DOHH2 (cell line): ENCODE measurements around the gene ZNF48.

Source experiments
- H3F3A ChIP-seq: fragments of 200-600 bp; sonication (generic), shearing (Covaris generic); 2 replicates; pipeline ENCODE4 v1.6.0; 2016; ENCODE audit warnings: antibody characterized with exemption, mild to moderate bottlenecking; ENCODE audit not compliant: control insufficient read depth, insufficient read depth
- H3K27ac ChIP-seq: fragments of 200-600 bp; sonication (generic); 2 replicates; pipeline ENCODE4 v1.5.1; 2014; ENCODE audit warnings: low read depth, mild to moderate bottlenecking, low read length, moderate library complexity
- H3K27me3 ChIP-seq: fragments of 200-600 bp; sonication (generic); 2 replicates; pipeline ENCODE4 v1.6.1; 2014; ENCODE audit warnings: mild to moderate bottlenecking, low read length, mixed read lengths; ENCODE audit not compliant: control insufficient read depth
- H3K36me3 ChIP-seq: fragments of 200-600 bp; sonication (generic); 2 replicates; pipeline ENCODE4 v1.6.1; 2014; ENCODE audit warnings: mild to moderate bottlenecking, low read length, moderate library complexity, mixed read lengths; ENCODE audit not compliant: control insufficient read depth
- H3K4me1 ChIP-seq: fragments of 200-600 bp; sonication (generic); 2 replicates; pipeline ENCODE4 v1.6.1; 2014; ENCODE audit warnings: mild to moderate bottlenecking, low read length, mixed read lengths; ENCODE audit not compliant: control insufficient read depth
- H3K4me2 ChIP-seq: fragments of 200-600 bp; sonication (generic); 2 replicates; pipeline ENCODE4 v1.6.0; 2014; ENCODE audit warnings: mild to moderate bottlenecking, low read length, moderate library complexity
- H3K4me3 ChIP-seq: fragments of 200-600 bp; sonication (generic); 2 replicates; pipeline ENCODE4 v1.5.1; 2014; ENCODE audit warnings: mild to moderate bottlenecking, low read length, mixed read lengths
- H3K79me2 ChIP-seq: fragments of 200-600 bp; sonication (generic); 2 replicates; pipeline ENCODE4 v1.6.1; 2014; ENCODE audit warnings: mild to moderate bottlenecking, low read length, mixed read lengths; ENCODE audit not compliant: control insufficient read depth
- H3K9me2 ChIP-seq: fragments of 200-600 bp; sonication (generic); replicated peaks from 2 replicates; pipeline ENCODE4 v1.6.1; 2014; ENCODE audit warnings: mild to moderate bottlenecking, low read length, mixed read lengths; ENCODE audit not compliant: control insufficient read depth
- H3K9me3 ChIP-seq: fragments of 200-600 bp; sonication (generic); 2 replicates; pipeline ENCODE4 v1.6.1; 2014; ENCODE audit warnings: antibody characterized with exemption, low read length, mixed read lengths; ENCODE audit not compliant: control insufficient read depth, insufficient read depth
- H4K20me1 ChIP-seq: fragments of 200-600 bp; sonication (generic); 2 replicates; pipeline ENCODE4 v1.6.0; 2014; ENCODE audit warnings: low read depth, mild to moderate bottlenecking, antibody characterized with exemption, low read length, moderate library complexity; ENCODE audit not compliant: control insufficient read depth, insufficient read depth
- EZH2phosphoT487 ChIP-seq: fragments of 200-600 bp; sonication (generic); IDR thresholded peaks from 2 replicates; pipeline ENCODE4 v1.6.1; 2017; ENCODE audit warnings: borderline replicate concordance, mild to moderate bottlenecking, antibody characterized with exemption, low read length, moderate library complexity, mixed read lengths
- TF ChIP-seq, protein P1 (sequence below): fragments of 200-600 bp; sonication (generic); IDR thresholded peaks from one replicate; pipeline ENCODE4 v1.5.1; 2014; ENCODE audit warnings: antibody characterized with exemption, mild to moderate bottlenecking, low read depth, low read length; ENCODE audit not compliant: poor library complexity, severe bottlenecking

Gene ZNF48

DNA sequence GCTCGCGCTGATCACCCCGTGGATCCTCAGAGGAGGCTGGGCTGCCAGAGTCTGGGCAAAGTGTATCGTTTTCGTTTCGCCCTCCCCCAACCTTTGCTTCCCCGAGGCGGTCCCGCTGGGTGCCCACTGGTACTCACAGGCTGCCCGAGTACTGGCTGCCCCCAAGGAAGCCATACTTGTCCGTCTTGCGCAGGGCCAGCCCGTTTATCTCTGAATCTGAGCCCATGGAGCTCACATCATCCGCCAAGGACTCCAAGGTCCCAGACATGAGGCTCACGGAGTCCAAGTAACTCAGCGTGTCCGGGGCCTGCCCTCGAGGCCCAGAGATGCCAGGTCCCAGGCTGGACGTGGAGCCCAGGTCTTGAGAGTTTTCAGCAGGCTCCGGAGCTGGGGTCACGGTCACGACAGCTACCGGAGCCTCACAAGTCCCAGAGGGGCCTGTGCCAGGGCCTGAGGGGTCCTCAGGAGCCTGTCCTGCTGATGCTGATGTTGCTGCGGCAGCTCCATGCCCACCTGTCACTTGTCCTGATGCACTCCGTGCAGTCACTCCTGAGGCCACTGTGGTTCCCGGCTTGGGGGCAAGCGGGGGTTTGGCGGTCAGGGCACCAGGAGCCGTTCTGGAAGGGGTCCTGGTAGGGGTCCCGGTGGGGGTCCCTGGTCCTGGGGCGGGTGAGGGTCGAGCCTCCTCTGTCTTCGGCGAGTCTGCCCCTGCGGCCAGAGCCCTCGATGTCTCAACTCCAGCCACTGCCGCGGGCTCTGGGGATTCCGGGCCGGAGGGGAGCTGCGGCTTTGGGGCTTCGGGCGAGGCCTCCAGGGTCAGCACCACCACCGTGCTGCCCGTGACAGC lies 25.9 kb upstream of the ZNF48 start:
- Histone ChIP-seq H3K79me2 (peaks cover 56% of the 10 kb centered on the region), H4K20me1 (peaks cover 8% of the 10 kb centered on the region), H3K4me2 (peak overlapping the region; percentile 75), H3K9me2 (no peaks in the 10 kb centered on the region), H3K9me3 (no peaks in the 10 kb centered on the region), H3K27me3 (no peaks in the 10 kb centered on the region), H3K4me3 (peak overlapping the region; percentile 90), H3F3A (no peaks in the 10 kb centered on the region), H3K4me1 (peaks cover 39% of the 10 kb centered on the region), H3K27ac (peak overlapping the region; percentile 28), H3K36me3 (peaks cover 50% of the 10 kb centered on the region)
- TF ChIP-seq EZH2phosphoT487: no peak
- TF ChIP-seq, protein P1, sequence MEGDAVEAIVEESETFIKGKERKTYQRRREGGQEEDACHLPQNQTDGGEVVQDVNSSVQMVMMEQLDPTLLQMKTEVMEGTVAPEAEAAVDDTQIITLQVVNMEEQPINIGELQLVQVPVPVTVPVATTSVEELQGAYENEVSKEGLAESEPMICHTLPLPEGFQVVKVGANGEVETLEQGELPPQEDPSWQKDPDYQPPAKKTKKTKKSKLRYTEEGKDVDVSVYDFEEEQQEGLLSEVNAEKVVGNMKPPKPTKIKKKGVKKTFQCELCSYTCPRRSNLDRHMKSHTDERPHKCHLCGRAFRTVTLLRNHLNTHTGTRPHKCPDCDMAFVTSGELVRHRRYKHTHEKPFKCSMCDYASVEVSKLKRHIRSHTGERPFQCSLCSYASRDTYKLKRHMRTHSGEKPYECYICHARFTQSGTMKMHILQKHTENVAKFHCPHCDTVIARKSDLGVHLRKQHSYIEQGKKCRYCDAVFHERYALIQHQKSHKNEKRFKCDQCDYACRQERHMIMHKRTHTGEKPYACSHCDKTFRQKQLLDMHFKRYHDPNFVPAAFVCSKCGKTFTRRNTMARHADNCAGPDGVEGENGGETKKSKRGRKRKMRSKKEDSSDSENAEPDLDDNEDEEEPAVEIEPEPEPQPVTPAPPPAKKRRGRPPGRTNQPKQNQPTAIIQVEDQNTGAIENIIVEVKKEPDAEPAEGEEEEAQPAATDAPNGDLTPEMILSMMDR: no peak

DNA sequence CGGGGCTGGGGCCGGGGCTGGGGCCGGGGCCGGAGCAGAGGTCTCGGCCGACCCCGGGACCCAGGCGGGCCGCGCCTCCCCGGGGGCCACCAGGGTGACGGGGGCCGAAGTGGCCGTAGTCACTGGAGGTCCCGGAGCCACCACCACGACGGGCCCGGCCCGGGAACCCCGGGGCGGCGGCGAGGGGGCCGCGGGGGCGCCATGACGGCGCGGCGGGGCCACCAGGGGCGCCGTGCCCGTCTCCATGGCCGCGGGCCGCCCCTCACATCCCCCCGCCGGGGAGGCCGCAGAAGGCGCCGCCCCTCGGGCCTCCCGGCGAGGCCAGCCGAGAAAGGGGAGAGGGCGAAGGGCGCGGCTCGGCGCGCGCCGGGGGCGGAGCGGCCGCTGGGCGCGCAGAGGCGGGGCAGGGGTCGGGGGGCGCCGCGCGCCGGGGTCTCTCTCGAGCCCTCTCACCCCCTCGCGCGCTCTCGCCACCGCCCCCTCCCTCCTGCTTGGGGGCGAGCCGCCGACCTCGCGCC lies 25.2 kb upstream of the ZNF48 start:
- H3K79me2 ChIP-seq: peaks cover 49% of the 10 kb centered on the region
- no peaks in the 10 kb centered on the region for H3F3A ChIP-seq
- H3K4me2 ChIP-seq: peak overlapping the region; percentile 75
- peak overlapping the region; percentile 90 for H3K4me3 ChIP-seq
- peak overlapping the region; percentile 28; the same call in 1 of the 2 replicates for H3K27ac ChIP-seq
- H3K36me3 ChIP-seq: peaks cover 43% of the 10 kb centered on the region
- H4K20me1 ChIP-seq: peaks cover 8% of the 10 kb centered on the region
- TF ChIP-seq, protein P1: no peak
- no peak for TF ChIP-seq EZH2phosphoT487
- peaks cover 39% of the 10 kb centered on the region for H3K4me1 ChIP-seq
- H3K27me3 ChIP-seq: no peaks in the 10 kb centered on the region
- no peaks in the 10 kb centered on the region for H3K9me3 ChIP-seq
- no peaks in the 10 kb centered on the region for H3K9me2 ChIP-seq

DNA sequence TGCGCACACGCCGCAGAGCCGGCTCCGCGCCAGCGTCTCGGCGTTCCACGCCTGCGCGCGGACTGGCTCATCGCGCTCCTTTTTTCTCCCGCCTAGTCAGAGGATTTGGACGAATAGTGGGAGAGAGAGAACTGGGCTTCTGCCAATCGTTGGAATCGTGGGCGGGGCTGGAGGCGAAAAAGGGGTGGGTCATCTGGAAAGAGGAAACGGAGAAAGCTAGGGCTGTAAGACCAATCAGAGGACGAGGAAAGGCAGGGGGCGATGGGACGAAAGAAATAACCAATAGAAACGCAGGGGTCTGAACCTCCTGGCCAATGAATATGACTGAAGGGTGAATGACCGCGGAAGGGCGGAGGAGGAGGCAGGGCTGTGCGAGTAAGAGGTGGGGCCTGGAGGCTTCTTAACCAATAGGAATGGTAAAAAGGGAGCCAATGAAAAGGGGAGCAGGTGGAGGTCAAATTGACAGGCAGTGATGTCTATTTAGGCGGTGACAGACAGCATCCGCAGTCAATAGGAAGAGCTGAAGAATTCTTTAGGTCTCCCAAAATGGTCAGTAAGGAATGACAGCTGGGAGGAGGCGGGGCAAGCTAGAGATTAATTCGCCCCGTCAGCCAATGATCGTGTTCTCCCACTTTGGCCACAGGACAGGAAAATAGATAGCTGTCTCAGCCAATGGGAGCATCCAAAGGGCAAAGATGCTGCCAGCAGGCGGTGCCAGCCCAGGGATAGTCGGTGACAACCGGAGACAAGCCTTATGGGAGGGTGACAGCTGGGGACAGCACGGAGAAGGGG lies 24.6 kb upstream of the ZNF48 start, which contains the start of gene TBC1D10B:
TSS of gene TBC1D10B (minus strand) at position 39 of the 792 bp plus-strand sequence. CDS start 311 bp downstream, outside the sequence.
- Histone ChIP-seq H3K36me3 (peaks cover 37% of the 10 kb centered on the region), H3F3A (no peaks in the 10 kb centered on the region), H3K79me2 (peaks cover 43% of the 10 kb centered on the region), H3K9me2 (no peaks in the 10 kb centered on the region), H3K4me2 (peak within 1 kb of the TSS; percentile 95), H3K4me1 (peaks cover 39% of the 10 kb centered on the region), H3K4me3 (peak within 1 kb of the TSS; percentile 90), H3K27ac (peak within 1 kb of the TSS; percentile 68), H3K9me3 (no peaks in the 10 kb centered on the region), H3K27me3 (no peaks in the 10 kb centered on the region), H4K20me1 (peaks cover 8% of the 10 kb centered on the region)
- TF ChIP-seq, protein P1: peak; percentile 45
- no peak for TF ChIP-seq EZH2phosphoT487
